Measurements from ENCODE around the gene IFRD2. TPM values are rescaled to one million over a fixed set of nuclear protein-coding genes. Genes with fewer than 3 reads are reported as not detected.
A peak's percentile ranks its signal among the peaks of the same experiment; 100 is the strongest.

The IFRD2 gene
- total and polyA plus RNA-seq, 2 donors (not counting 1 experiment from before 2014, with no cell fraction given) = 28.1 to 51.0 TPM

- no peak overlapping the region for H3K4me2 ChIP-seq (ENCODE audit: extremely low read depth, insufficient read depth, low read length)
- peaks cover 49% of the 10 kb centered on the region for H3K4me1 ChIP-seq (ENCODE audit: control insufficient read depth, extremely low read depth, insufficient read depth, low read length)
- no peak overlapping the region for H3K4me3 ChIP-seq (replicated peaks in 1 of 4; ENCODE audit: control extremely low read depth in 1 of 4, insufficient read depth in 1 of 4, low read depth in 3 of 4, low read length in 4 of 4)
- H4K20me1 ChIP-seq (ENCODE audit: control insufficient read depth, extremely low read depth, insufficient read depth, low read length) = peaks cover 2% of the 10 kb centered on the region
- no peaks in the 10 kb centered on the region for H3K9me3 ChIP-seq (ENCODE audit: control insufficient read depth, insufficient read depth, low read depth, low read length)
- no peak overlapping the region for H3K27ac ChIP-seq (ENCODE audit: insufficient read depth, low read length)
- no peak overlapping the region for H3K9ac ChIP-seq (ENCODE audit: insufficient read depth, low read length)
- no peak overlapping the region for H2AFZ ChIP-seq (ENCODE audit: low read length)
- H3K79me2 ChIP-seq (ENCODE audit: control insufficient read depth, insufficient read depth, low read length) = peaks cover 80% of the 10 kb centered on the region
- H3K27me3 ChIP-seq (ENCODE audit: control insufficient read depth, insufficient read depth, low read length) = no peaks in the 10 kb centered on the region
- peaks cover 21% of the 10 kb centered on the region for H3K36me3 ChIP-seq (ENCODE audit: control insufficient read depth, insufficient read depth, low read length)
- no peak for TF ChIP-seq CTCF (conservative IDR thresholded peaks at IDR 0.05 in 1 of 2, IDR thresholded peaks at IDR 0.05 in 1 of 2; ENCODE audit: low read depth in 1 of 2, low read length in 2 of 2)
- TF ChIP-seq EZH2 (IDR thresholded peaks at IDR 0.05; ENCODE audit: low read length, missing control alignments) = no peak
- DNase-seq (ENCODE audit: low read depth in 2 of 2) = no peak
Observed at GRCh38 chr3:50250514-50250913, 41.7 kb downstream of the IFRD2 start.

- Histone ChIP-seq H3K9me3 (ENCODE audit: control insufficient read depth, insufficient read depth, low read depth, low read length) (no peaks in the 10 kb centered on the region), H3K27ac (ENCODE audit: insufficient read depth, low read length) (no peak overlapping the region), H4K20me1 (ENCODE audit: control insufficient read depth, extremely low read depth, insufficient read depth, low read length) (peaks cover 2% of the 10 kb centered on the region), H3K4me1 (ENCODE audit: control insufficient read depth, extremely low read depth, insufficient read depth, low read length) (peaks cover 48% of the 10 kb centered on the region), H3K79me2 (ENCODE audit: control insufficient read depth, insufficient read depth, low read length) (peaks cover 86% of the 10 kb centered on the region), H3K27me3 (ENCODE audit: control insufficient read depth, insufficient read depth, low read length) (no peaks in the 10 kb centered on the region), H2AFZ (ENCODE audit: low read length) (no peak overlapping the region), H3K4me3 (replicated peaks in 1 of 4; ENCODE audit: control extremely low read depth in 1 of 4, insufficient read depth in 1 of 4, low read depth in 3 of 4, low read length in 4 of 4) (no peak overlapping the region), H3K36me3 (ENCODE audit: control insufficient read depth, insufficient read depth, low read length) (peaks cover 16% of the 10 kb centered on the region), H3K4me2 (ENCODE audit: extremely low read depth, insufficient read depth, low read length) (peak overlapping the region; percentile 23), H3K9ac (ENCODE audit: insufficient read depth, low read length) (no peak overlapping the region)
- no peak for TF ChIP-seq CTCF (conservative IDR thresholded peaks at IDR 0.05 in 1 of 2, IDR thresholded peaks at IDR 0.05 in 1 of 2; ENCODE audit: low read depth in 1 of 2, low read length in 2 of 2)
- DNase-seq (ENCODE audit: low read depth in 2 of 2) = no peak
Observed at GRCh38 chr3:50249457-50249856, 42.8 kb downstream of the IFRD2 start.

- no peak overlapping the region for H3K4me3 ChIP-seq (replicated peaks in 1 of 4; ENCODE audit: control extremely low read depth in 1 of 4, insufficient read depth in 1 of 4, low read depth in 3 of 4, low read length in 4 of 4)
- H3K9me3 ChIP-seq (ENCODE audit: control insufficient read depth, insufficient read depth, low read depth, low read length) = no peaks in the 10 kb centered on the region
- H4K20me1 ChIP-seq (ENCODE audit: control insufficient read depth, extremely low read depth, insufficient read depth, low read length) = peaks cover 2% of the 10 kb centered on the region
- H3K9ac ChIP-seq (ENCODE audit: insufficient read depth, low read length) = no peak overlapping the region
- peak overlapping the region; percentile 34 for H3K27ac ChIP-seq (ENCODE audit: insufficient read depth, low read length)
- peaks cover 92% of the 10 kb centered on the region for H3K79me2 ChIP-seq (ENCODE audit: control insufficient read depth, insufficient read depth, low read length)
- peaks cover 14% of the 10 kb centered on the region for H3K36me3 ChIP-seq (ENCODE audit: control insufficient read depth, insufficient read depth, low read length)
- no peak for TF ChIP-seq CTCF (conservative IDR thresholded peaks at IDR 0.05 in 1 of 2, IDR thresholded peaks at IDR 0.05 in 1 of 2; ENCODE audit: low read depth in 1 of 2, low read length in 2 of 2)
- TF ChIP-seq EZH2 (IDR thresholded peaks at IDR 0.05; ENCODE audit: low read length, missing control alignments) = no peak
- no peaks in the 10 kb centered on the region for H3K27me3 ChIP-seq (ENCODE audit: control insufficient read depth, insufficient read depth, low read length)
- H3K4me2 ChIP-seq (ENCODE audit: extremely low read depth, insufficient read depth, low read length) = no peak overlapping the region
- H2AFZ ChIP-seq (ENCODE audit: low read length) = no peak overlapping the region
- peak in 1 of 2 donors; percentile 39 for DNase-seq (ENCODE audit: low read depth in 2 of 2)
- H3K4me1 ChIP-seq (ENCODE audit: control insufficient read depth, extremely low read depth, insufficient read depth, low read length) = peaks cover 51% of the 10 kb centered on the region
Observed at GRCh38 chr3:50248387-50248786, 43.8 kb downstream of the IFRD2 start.
